Measurements from ENCODE around the gene MYCN.
"Not testable (repeated sequence)": the region's sequence is repeated elsewhere in the genome, so short reads cannot be mapped to it uniquely, and the experiment has no call there.

MYCN gene

GRCh38 chr2:15907461-15908324 lies 32.7 kb upstream of the MYCN start:
- DNase-seq (ENCODE audit: low read depth): no peak

- no peak for DNase-seq (ENCODE audit: low read depth)
Measured at GRCh38 chr2:15908371-15908770, 32.0 kb upstream of the MYCN start.

GRCh38 chr2:15909157-15909556 lies 31.2 kb upstream of the MYCN start:
- no peak for DNase-seq (ENCODE audit: low read depth)

- DNase-seq (ENCODE audit: low read depth): no peak
Measured at GRCh38 chr2:15909736-15910135, 30.6 kb upstream of the MYCN start.

GRCh38 chr2:15911270-15911669 lies 29.1 kb upstream of the MYCN start:
- not testable (repeated sequence) for DNase-seq (ENCODE audit: low read depth)

GRCh38 chr2:15911686-15912085 lies 28.7 kb upstream of the MYCN start:
- DNase-seq (ENCODE audit: low read depth): no peak

GRCh38 chr2:15912203-15912602 lies 28.1 kb upstream of the MYCN start:
- no peak for DNase-seq (ENCODE audit: low read depth)

- no peak for DNase-seq (ENCODE audit: low read depth)
Measured at GRCh38 chr2:15913146-15913545, 27.2 kb upstream of the MYCN start.

- no peak for DNase-seq (ENCODE audit: low read depth)
Measured at GRCh38 chr2:15914596-15915385, 25.6 kb upstream of the MYCN start.

GRCh38 chr2:15915546-15915945 lies 24.8 kb upstream of the MYCN start:
- not testable (repeated sequence) for DNase-seq (ENCODE audit: low read depth)

- no peak for DNase-seq (ENCODE audit: low read depth)
Measured at GRCh38 chr2:15916336-15916735, 24.0 kb upstream of the MYCN start.

GRCh38 chr2:15918761-15919356 lies 21.5 kb upstream of the MYCN start:
- DNase-seq (ENCODE audit: low read depth): no peak

GRCh38 chr2:15919716-15920434 lies 20.5 kb upstream of the MYCN start:
- no peak for DNase-seq (ENCODE audit: low read depth)

GRCh38 chr2:15920696-15921095 lies 19.7 kb upstream of the MYCN start:
- DNase-seq (ENCODE audit: low read depth): no peak

- no peak for DNase-seq (ENCODE audit: low read depth)
Measured at GRCh38 chr2:15923597-15923996, 16.8 kb upstream of the MYCN start.

GRCh38 chr2:15925819-15926218 lies 14.5 kb upstream of the MYCN start:
- DNase-seq (ENCODE audit: low read depth): no peak

GRCh38 chr2:15926252-15926651 lies 14.1 kb upstream of the MYCN start:
- no peak for DNase-seq (ENCODE audit: low read depth)

- no peak for DNase-seq (ENCODE audit: low read depth)
Measured at GRCh38 chr2:15927551-15928218, 12.7 kb upstream of the MYCN start.

- DNase-seq (ENCODE audit: low read depth): not testable (repeated sequence)
Measured at GRCh38 chr2:15929008-15929407, 11.3 kb upstream of the MYCN start.

- DNase-seq (ENCODE audit: low read depth): no peak
Measured at GRCh38 chr2:15929861-15930260, 10.5 kb upstream of the MYCN start.

- no peak for DNase-seq (ENCODE audit: low read depth)
Measured at GRCh38 chr2:15930589-15931318, 9.6 kb upstream of the MYCN start.

Measured in EH (cell line).